GM21390 (cell line): Measurements from ENCODE around the gene PCSK5.
"Not testable (repeated sequence)": the region's sequence is repeated elsewhere in the genome, so short reads cannot be mapped to it uniquely, and the experiment has no call there.

Experiments
- ATAC-seq: cut with Tn5 transposase; IDR thresholded peaks from one replicate; pipeline ENCODE4 v1.9.1; 2021; ENCODE audit not compliant: unreplicated experiment

PCSK5 gene

GRCh38 chr9:75962013-75962661, 71.7 kb downstream of the PCSK5 start:
- ATAC-seq, result no peak

- ATAC-seq, result no peak
These were observed 72.2 kb downstream of the PCSK5 start for GRCh38 chr9:75962662-75963036.

- not testable (repeated sequence) for ATAC-seq
These were observed 72.8 kb downstream of the PCSK5 start for GRCh38 chr9:75963321-75963720.

GRCh38 chr9:75964427-75964826, 74.0 kb downstream of the PCSK5 start:
- no peak for ATAC-seq

GRCh38 chr9:75965231-75965630, 74.8 kb downstream of the PCSK5 start:
- no peak for ATAC-seq

GRCh38 chr9:75967556-75967955, 77.1 kb downstream of the PCSK5 start:
- ATAC-seq, result no peak

GRCh38 chr9:75974016-75974766, 83.7 kb downstream of the PCSK5 start:
- no peak for ATAC-seq

GRCh38 chr9:75975071-75975470, 84.6 kb downstream of the PCSK5 start:
- no peak for ATAC-seq

GRCh38 chr9:75976549-75976948, 86.1 kb downstream of the PCSK5 start:
- no peak for ATAC-seq

- ATAC-seq, result no peak
These were observed 88.9 kb downstream of the PCSK5 start for GRCh38 chr9:75979362-75979761.

- no peak for ATAC-seq
These were observed 93.0 kb downstream of the PCSK5 start for GRCh38 chr9:75983319-75984045.

- no peak for ATAC-seq
These were observed 95.0 kb downstream of the PCSK5 start for GRCh38 chr9:75985515-75985914.

GRCh38 chr9:75988663-75989062, 98.2 kb downstream of the PCSK5 start:
- ATAC-seq, result no peak

GRCh38 chr9:75990156-75990555, 99.7 kb downstream of the PCSK5 start:
- no peak for ATAC-seq

GRCh38 chr9:75990576-75991304, 100.3 kb downstream of the PCSK5 start:
- no peak for ATAC-seq

GRCh38 chr9:75992482-75993206, 102.2 kb downstream of the PCSK5 start:
- no peak for ATAC-seq

GRCh38 chr9:75993434-75993833, 103.0 kb downstream of the PCSK5 start:
- ATAC-seq, result no peak

GRCh38 chr9:75995066-75995465, 104.6 kb downstream of the PCSK5 start:
- ATAC-seq, result no peak

GRCh38 chr9:75996726-75997125, 106.3 kb downstream of the PCSK5 start:
- ATAC-seq, result no peak

GRCh38 chr9:75997206-75997605, 106.7 kb downstream of the PCSK5 start:
- no peak for ATAC-seq
